ENCODE results near the gene MCUR1.
"Not testable (repeated sequence)": the region's sequence is repeated elsewhere in the genome, so short reads cannot be mapped to it uniquely, and the experiment has no call there.

Gene MCUR1

GRCh38 chr6:13841936-13842335, 27.6 kb upstream of the MCUR1 start:
- POLR2A ChIA-PET: interaction anchor here (1.3 kb wide), 1 partner anchor 27 kb away, joined by 4 read pairs; the partner anchor contains the start of gene MCUR1
- CTCF ChIA-PET: no interaction called here
- no peak for TF ChIP-seq CTBP1 (IDR thresholded peaks at IDR 0.05; ENCODE audit: borderline replicate concordance)
- no peak for TF ChIP-seq TARDBP (IDR thresholded peaks at IDR 0.05)
- TF ChIP-seq SP1 (IDR thresholded peaks at IDR 0.05): no peak
- TF ChIP-seq ELF4 (IDR thresholded peaks at IDR 0.05): no peak
- no peak for TF ChIP-seq PKNOX1 (IDR thresholded peaks at IDR 0.05)
- no peak for TF ChIP-seq ARNT (IDR thresholded peaks at IDR 0.05)
- TF ChIP-seq BHLHE40 (IDR thresholded peaks at IDR 0.05; ENCODE audit: borderline replicate concordance): no peak
- no peak for TF ChIP-seq NFRKB (IDR thresholded peaks at IDR 0.05)
- TF ChIP-seq SUZ12 (IDR thresholded peaks at IDR 0.05): no peak
- no peak for TF ChIP-seq HDGF (IDR thresholded peaks at IDR 0.05; ENCODE audit: borderline replicate concordance)
- no peak for TF ChIP-seq L3MBTL2 (conservative IDR thresholded peaks at IDR 0.05)
- no peak for TF ChIP-seq FOXM1 (IDR thresholded peaks at IDR 0.05; ENCODE audit: borderline replicate concordance)
- TF ChIP-seq FOXK2 (IDR thresholded peaks at IDR 0.05): no peak
- TF ChIP-seq LEF1 (IDR thresholded peaks at IDR 0.05; ENCODE audit: borderline replicate concordance): no peak
- no peak for TF ChIP-seq ZNF384 (IDR thresholded peaks at IDR 0.05)
- no peak for TF ChIP-seq FOXA1 (IDR thresholded peaks at IDR 0.05)

GRCh38 chr6:13838616-13839015, 24.3 kb upstream of the MCUR1 start:
- CTCF ChIA-PET: no interaction called here
- TF ChIP-seq FOXK2 (IDR thresholded peaks at IDR 0.05) (no peak), FOXM1 (IDR thresholded peaks at IDR 0.05; ENCODE audit: borderline replicate concordance) (no peak), ZNF384 (IDR thresholded peaks at IDR 0.05) (no peak), CTBP1 (IDR thresholded peaks at IDR 0.05; ENCODE audit: borderline replicate concordance) (no peak)
- POLR2A ChIA-PET: no interaction called here
- no peak for DNase-seq (ENCODE audit: extremely low spot score)

More at GRCh38 chr6:13841936-13842335, 27.6 kb upstream of the MCUR1 start:
- DNase-seq (ENCODE audit: extremely low spot score): no peak

GRCh38 chr6:13836170-13836569, 21.8 kb upstream of the MCUR1 start:
- ChIA-PET CTCF (no interaction called here), POLR2A (no interaction called here)
- no peak for DNase-seq (ENCODE audit: extremely low spot score)
- TF ChIP-seq NFRKB (IDR thresholded peaks at IDR 0.05): no peak
- TF ChIP-seq FOXK2 (IDR thresholded peaks at IDR 0.05): no peak
- TF ChIP-seq SUZ12 (IDR thresholded peaks at IDR 0.05): no peak
- no peak for TF ChIP-seq SP1 (IDR thresholded peaks at IDR 0.05)
- TF ChIP-seq ZNF384 (IDR thresholded peaks at IDR 0.05): no peak
- TF ChIP-seq PKNOX1 (IDR thresholded peaks at IDR 0.05): no peak
- no peak for TF ChIP-seq FOXM1 (IDR thresholded peaks at IDR 0.05; ENCODE audit: borderline replicate concordance)
- TF ChIP-seq ELF4 (IDR thresholded peaks at IDR 0.05): no peak
- TF ChIP-seq TARDBP (IDR thresholded peaks at IDR 0.05): no peak
- no peak for TF ChIP-seq LEF1 (IDR thresholded peaks at IDR 0.05; ENCODE audit: borderline replicate concordance)
- no peak for TF ChIP-seq CTBP1 (IDR thresholded peaks at IDR 0.05; ENCODE audit: borderline replicate concordance)
- TF ChIP-seq HDGF (IDR thresholded peaks at IDR 0.05; ENCODE audit: borderline replicate concordance): no peak
- TF ChIP-seq ARNT (IDR thresholded peaks at IDR 0.05): no peak
- no peak for TF ChIP-seq L3MBTL2 (conservative IDR thresholded peaks at IDR 0.05)
- TF ChIP-seq FOXA1 (IDR thresholded peaks at IDR 0.05): no peak
- no peak for TF ChIP-seq BHLHE40 (IDR thresholded peaks at IDR 0.05; ENCODE audit: borderline replicate concordance)

GRCh38 chr6:13834790-13835189, 20.4 kb upstream of the MCUR1 start:
- POLR2A ChIA-PET: no interaction called here
- DNase-seq (ENCODE audit: extremely low spot score): no peak
- CTCF ChIA-PET: no interaction called here
- no peak for TF ChIP-seq SP1 (IDR thresholded peaks at IDR 0.05)
- no peak for TF ChIP-seq NFRKB (IDR thresholded peaks at IDR 0.05)
- no peak for TF ChIP-seq L3MBTL2 (conservative IDR thresholded peaks at IDR 0.05)
- TF ChIP-seq ELF4 (IDR thresholded peaks at IDR 0.05): no peak
- TF ChIP-seq LEF1 (IDR thresholded peaks at IDR 0.05; ENCODE audit: borderline replicate concordance): no peak
- TF ChIP-seq PKNOX1 (IDR thresholded peaks at IDR 0.05): no peak
- TF ChIP-seq FOXM1 (IDR thresholded peaks at IDR 0.05; ENCODE audit: borderline replicate concordance): no peak
- TF ChIP-seq FOXA1 (IDR thresholded peaks at IDR 0.05): no peak
- TF ChIP-seq CTBP1 (IDR thresholded peaks at IDR 0.05; ENCODE audit: borderline replicate concordance): no peak

- CTCF ChIA-PET; DNase-seq (ENCODE audit: extremely low spot score): not testable (repeated sequence)
- POLR2A ChIA-PET: interaction anchor here (1.4 kb wide), 1 partner anchor 20 kb away, joined by 5 read pairs; the partner anchor contains the start of gene MCUR1
These were observed 19.7 kb upstream of the MCUR1 start for GRCh38 chr6:13834018-13834417.

- ChIA-PET POLR2A (interaction anchor here (1.4 kb wide), 1 partner anchor 19 kb away, joined by 5 read pairs; the partner anchor contains the start of gene MCUR1), CTCF (no interaction called here)
- TF ChIP-seq FOXK2 (IDR thresholded peaks at IDR 0.05) (no peak), LEF1 (IDR thresholded peaks at IDR 0.05; ENCODE audit: borderline replicate concordance) (no peak), FOXM1 (IDR thresholded peaks at IDR 0.05; ENCODE audit: borderline replicate concordance) (no peak), PKNOX1 (IDR thresholded peaks at IDR 0.05) (no peak), TARDBP (IDR thresholded peaks at IDR 0.05) (no peak), HDGF (IDR thresholded peaks at IDR 0.05; ENCODE audit: borderline replicate concordance) (no peak), ARNT (IDR thresholded peaks at IDR 0.05) (no peak), ZNF384 (IDR thresholded peaks at IDR 0.05) (no peak), SP1 (IDR thresholded peaks at IDR 0.05) (no peak), L3MBTL2 (conservative IDR thresholded peaks at IDR 0.05) (no peak), BHLHE40 (IDR thresholded peaks at IDR 0.05; ENCODE audit: borderline replicate concordance) (no peak), NFRKB (IDR thresholded peaks at IDR 0.05) (no peak)
- no peak for DNase-seq (ENCODE audit: extremely low spot score)
These were observed 18.4 kb upstream of the MCUR1 start for GRCh38 chr6:13832778-13833177.
